Measurements from ENCODE around the gene PSAT1.
"Not testable (repeated sequence)": the region's sequence is repeated elsewhere in the genome, so short reads cannot be mapped to it uniquely, and the experiment has no call there.

PSAT1 gene

GRCh38 chr9:78296893-78297671 is at the start of gene PSAT1:
Gene PSAT1 (plus strand): TSS chr9:78297125. CDS start chr9:78297211, 86 bp downstream.
- DNase-seq (ENCODE audit: low read depth): peak; percentile 79

- no peak for DNase-seq (ENCODE audit: low read depth)
These were observed 48.3 kb upstream of the PSAT1 start for GRCh38 chr9:78248635-78249034.

DNA sequence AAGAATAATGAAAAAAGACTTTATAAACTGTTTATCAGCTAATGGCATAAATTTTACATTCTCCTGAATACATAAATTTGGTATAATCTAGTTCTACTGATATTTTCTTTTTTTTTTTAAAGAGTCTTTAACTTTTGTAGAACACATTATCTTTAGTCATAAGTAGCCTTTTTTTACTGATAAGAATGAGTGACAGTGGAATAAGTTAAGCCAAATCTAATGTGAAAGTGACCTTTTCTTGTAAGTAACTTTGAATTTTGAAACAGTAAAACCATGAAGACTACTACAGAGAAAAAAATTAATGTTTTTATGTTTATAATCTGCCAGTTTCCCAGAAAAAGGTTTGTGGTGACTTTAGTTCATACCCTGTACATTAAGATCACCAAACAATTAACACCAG is 47.4 kb upstream of the PSAT1 start:
- no peak for DNase-seq (ENCODE audit: low read depth)

DNA sequence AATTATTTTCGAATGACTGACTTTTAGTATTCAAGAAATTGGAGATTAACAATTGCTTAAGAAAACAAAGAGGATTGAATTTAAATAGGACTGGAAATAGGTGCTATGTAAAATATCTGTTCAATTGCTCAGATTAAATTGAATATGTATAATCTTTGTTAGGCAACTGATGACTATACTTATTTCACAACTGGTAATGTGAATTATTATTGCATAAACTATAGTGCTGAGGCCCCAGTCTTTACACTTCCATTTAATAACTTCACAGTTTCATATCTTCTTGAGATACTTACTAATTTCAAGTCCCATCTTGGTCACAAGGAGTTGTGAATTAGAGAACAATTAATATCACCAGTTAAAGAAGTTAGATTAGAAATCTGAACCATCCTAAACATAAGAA is 44.3 kb upstream of the PSAT1 start:
- no peak for DNase-seq (ENCODE audit: low read depth)

DNA sequence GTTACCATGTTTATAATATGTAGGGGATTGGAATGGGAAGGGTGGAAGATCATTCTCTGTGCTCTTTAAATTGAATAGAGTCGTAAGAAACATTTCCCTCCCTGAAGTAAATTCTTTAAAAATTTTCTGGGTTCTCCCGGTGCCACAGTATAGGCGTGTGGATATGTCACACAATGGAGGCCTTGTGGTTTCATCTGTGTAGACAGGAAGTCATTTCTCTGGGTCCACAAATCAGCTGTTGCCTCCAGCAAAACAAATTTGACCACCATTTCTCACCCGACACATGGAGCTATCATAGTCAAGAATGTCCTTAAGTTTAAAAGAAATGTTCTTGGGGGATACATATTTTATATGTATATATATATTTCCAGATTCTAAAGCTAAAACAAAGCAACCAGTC is 43.6 kb upstream of the PSAT1 start:
- DNase-seq (ENCODE audit: low read depth): no peak

DNA sequence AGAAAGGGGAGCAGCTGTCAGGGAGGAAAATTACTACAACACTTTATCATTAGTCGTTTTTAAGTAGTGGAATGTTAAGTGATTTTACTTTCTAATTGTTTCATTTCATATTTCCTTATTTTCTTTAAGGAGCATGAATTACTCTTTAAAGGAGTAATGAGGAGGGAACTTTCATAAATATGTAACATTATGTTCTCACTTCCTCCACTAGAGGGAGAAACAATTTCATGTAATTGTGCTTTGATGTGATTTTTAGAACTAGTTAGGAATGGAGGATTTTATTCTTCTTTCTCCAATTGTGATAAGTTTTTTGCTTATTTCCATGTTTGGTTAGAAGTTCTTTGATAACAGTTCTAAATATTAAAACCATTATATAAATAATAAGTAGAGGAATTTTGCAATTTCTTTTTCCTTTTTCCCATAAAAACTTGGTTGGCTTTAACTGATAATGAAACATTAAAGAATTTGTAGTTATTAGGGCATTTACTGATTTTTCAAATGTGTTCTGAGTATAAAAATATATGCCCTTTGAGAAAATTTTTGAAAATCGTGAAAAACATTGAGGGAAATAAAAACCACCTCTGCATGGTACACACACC is 35.4 kb upstream of the PSAT1 start:
- DNase-seq (ENCODE audit: low read depth): no peak

DNA sequence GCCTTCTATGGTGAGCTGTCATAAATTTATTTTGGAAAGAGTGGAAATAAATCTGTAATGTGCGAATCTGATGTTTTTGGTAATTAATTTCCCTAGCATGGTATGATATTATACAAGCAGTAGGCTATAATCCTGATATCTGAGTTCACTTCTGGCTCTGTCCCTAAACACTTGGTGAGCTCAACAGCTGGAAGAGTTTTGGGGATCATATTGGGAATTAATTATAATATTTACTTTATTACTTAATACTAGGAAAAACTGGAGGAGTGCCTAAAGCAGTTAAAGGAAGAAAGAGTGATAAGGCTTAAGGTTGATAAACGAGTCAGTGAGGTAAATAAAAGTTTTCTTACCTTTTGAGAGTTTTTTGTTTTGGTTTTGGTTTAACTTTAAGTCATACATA is 34.3 kb upstream of the PSAT1 start:
- no peak for DNase-seq (ENCODE audit: low read depth)

DNA sequence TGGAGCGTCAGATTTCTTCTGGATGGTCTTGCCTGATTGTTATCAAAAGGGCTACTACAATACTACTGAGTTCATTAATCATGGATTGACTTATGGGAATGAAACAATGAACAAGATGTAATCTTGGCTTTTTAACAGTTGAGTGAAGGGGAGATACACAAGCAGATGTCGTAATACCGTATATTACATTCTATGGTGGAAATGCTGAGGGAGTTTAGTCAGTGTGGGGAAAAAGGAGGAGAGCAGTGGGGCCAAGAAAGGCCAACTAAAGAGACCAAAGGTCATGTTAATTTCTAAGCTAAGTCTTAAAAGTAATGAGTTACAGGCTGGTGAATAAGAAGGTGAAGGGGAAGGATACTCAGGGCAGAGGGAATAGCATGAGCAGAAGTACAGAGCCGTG is 29.0 kb upstream of the PSAT1 start:
- DNase-seq (ENCODE audit: low read depth): no peak

GRCh38 chr9:78269784-78270183 is 27.1 kb upstream of the PSAT1 start:
- DNase-seq (ENCODE audit: low read depth): no peak

DNA sequence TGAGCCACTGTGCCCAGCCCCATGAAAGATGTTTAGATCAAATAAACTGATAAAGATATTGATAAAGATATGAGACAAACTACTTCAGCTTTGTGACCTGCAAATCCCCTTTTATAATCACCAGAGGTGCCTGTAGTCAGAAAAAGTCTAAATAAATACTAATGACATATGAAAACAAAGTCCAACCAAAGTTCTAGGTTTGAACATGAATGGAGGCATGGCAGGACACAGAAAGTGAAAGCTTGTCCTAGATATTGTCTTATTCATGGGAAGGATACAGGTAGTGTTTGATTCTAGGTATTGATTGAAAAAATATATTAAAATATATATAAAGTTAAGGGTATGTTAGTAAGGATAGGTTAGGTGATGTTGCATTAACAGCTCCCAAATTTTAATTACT is 24.6 kb upstream of the PSAT1 start:
- DNase-seq (ENCODE audit: low read depth): no peak

DNA sequence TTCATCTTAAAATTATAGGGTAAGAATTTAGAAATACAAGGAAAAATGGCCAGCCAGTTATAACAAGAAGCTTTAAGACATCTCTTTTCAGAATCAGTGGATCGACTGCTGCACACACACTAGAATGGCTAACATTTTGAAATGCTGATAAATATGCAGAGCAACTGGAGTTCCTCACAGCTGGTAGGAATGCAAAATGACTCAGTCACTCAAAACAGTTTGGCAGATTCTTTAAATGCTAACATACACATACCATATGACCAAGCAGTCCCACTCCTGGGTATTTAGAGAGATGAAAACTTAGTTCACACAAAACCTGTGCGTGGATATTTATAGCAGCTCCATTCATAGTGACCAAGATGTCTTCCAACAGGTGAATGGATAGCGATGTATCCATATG is 23.2 kb upstream of the PSAT1 start:
- no peak for DNase-seq (ENCODE audit: low read depth)

DNA sequence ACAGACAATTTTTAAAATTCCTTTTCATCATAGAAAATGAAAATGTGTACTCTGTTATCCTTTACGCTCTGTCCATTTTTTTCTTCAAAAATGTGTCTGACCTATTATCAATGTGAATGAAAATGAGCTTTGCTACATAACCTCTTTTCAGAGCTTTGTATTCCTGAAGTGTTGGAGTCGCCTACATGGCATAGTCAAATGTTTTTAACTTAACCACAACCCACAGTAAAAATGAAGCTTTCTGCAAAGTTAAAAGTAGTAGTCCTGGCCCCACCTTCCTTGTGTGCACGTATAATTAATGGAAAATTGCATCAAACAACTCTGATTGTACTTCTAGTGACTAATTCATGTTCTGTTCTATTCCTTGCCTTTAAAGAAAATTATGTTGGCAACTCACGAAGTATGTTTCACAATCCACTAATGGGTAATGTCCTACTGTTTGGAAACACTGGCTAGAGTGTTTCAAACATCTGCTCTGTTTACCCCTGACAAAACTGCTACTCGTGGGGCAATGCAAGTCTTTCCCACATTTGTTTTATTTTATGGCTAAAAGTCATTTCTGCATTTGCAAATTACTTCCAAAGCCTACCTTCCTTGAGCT is 18.6 kb upstream of the PSAT1 start:
- no peak for DNase-seq (ENCODE audit: low read depth)

GRCh38 chr9:78278801-78279200 is 18.1 kb upstream of the PSAT1 start:
- DNase-seq (ENCODE audit: low read depth): no peak

DNA sequence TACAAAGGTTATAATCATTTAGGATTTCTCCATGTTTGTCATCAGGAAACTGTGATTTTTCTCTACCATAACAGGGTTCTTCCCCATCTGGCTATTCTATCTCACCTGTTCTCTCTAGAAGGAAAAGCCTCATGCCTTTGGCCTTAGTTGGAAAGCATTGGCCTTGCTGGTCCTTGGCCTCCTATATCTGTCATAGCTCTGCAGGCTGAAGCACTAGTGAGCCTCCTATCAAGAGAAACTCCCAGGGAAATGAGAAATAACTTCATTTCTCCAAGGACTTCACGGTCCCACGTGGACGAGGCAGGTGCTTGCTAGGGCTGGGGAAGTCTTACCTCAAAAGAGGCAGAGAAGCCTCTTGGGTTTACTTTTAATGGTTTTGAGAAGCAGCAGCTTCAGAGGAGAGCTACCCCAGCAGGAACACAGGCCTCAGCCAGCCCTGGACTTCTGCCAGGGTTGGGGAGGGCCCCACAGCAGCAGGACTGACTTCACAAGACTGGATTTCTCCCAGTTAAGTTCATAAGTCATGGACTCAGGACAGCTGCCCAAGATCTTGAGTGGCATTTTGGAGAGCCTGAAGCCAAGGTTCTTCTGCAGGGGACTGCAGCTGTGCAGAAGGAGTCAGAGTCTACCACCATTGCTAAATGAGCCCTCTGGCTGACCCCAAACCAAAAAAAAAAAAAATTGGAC is 15.8 kb upstream of the PSAT1 start:
- no peak for DNase-seq (ENCODE audit: low read depth)

DNA sequence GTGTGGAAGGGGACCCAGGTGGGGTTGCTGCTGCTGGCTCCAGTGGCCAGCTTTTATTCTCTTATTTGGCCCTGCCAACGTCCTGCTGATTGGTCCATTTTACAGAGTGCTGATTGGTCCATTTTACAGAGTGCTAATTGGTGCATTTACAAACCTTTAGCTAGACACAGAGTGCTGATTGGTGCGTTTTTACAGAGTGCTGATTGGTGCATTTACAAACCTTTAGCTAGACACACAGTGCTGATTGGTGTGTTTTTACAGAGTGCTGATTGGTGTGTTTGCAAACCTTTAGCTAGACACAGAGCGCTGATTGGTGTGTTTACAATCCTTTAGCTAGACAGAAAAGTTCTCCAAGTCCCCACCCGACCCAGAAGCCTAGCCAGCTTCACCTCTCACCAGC is 12.7 kb upstream of the PSAT1 start:
- DNase-seq (ENCODE audit: low read depth): not testable (repeated sequence)

DNA sequence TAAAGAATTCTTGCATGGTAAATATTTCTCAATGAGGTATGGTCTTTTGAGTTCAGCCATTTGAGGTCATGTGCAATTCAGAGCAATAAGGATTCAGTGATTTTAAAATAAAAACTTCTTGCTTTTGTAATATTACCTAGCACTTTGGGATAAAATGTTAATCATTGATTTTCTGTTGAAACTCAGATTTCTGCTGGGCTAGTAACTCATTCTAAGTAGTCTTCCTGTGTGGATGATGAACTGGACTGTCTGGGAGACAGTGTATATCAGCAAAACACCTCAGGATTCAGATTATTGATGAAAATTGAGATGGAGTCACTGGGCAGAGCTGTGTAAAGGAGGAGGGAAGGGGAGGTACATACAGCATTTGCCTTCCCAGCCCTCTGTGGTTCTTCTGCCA is 10.8 kb upstream of the PSAT1 start:
- no peak for DNase-seq (ENCODE audit: low read depth)

DNA sequence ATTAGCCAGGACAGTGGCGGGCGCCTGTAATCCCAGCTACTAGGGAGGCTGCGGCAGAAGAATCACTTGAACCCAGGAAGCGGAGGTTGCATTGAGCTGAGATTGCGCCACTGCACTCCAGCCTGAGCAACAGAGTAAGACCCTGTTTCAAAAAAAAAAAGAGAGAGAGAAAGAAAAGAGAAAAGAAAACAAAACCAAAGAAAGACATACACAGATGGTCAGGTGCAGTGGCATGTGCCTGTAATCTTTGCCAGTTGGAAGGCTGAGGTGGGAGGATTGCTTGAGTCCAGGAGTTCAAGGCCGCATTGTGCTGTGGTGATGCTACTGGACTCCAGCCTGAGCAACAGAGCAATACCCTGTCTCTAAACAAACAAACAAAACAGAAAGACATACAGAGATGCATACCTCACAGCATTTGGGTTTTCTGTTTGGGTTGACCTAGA is 10.0 kb upstream of the PSAT1 start:
- DNase-seq (ENCODE audit: low read depth): no peak

GRCh38 chr9:78288214-78288892 is 8.6 kb upstream of the PSAT1 start:
- DNase-seq (ENCODE audit: low read depth): no peak

DNA sequence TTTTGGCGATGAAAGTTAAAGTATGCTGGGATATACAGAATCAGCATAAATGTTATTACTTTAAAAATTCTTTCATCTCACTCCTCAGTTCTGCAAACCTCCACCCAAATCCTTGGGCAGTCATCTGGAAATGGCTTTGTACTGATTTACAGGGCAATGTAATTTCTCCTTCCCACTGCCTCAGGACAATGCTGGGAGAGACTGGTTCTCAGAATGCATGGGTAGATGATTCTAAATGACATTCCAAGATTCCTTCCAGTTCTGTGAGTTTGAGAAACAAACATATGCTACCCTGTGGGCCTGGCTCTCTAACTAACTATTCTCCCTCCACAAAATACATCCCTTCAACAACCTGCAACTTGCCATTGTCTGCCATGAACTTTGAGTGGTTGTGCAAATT is 7.5 kb upstream of the PSAT1 start:
- DNase-seq (ENCODE audit: low read depth): no peak

DNA sequence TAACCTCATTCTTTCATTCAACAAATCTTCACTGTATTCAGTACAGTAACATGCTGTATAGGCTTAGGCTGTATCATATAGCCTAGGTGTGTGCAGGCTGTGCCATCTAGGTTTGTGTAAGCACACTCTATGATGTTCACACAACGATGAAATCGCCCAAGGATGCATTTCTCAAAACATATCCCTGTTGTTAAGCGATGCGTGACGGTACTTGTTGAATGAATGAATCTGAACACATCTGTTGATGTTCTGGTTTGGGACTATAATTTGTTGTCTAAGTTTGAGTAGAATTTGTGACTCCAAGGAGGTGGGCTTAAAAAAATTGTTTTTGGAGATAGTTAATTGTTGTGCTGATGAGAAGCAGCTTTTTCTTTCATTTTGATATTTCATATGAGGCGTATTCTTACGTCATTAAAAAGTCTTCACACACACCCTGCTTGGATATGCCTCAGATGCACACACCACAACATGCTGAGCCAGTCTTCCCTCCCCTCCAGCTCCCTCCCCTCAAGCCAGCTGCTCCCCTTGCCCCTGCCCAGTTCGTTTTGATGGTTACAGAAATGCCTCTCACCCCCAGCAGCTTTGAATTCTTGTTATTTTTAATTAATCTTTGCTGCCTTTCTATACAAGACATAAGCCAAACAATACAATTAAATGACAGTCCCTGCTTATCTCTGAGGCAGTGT is 5.5 kb upstream of the PSAT1 start:
- no peak for DNase-seq (ENCODE audit: low read depth)

DNA sequence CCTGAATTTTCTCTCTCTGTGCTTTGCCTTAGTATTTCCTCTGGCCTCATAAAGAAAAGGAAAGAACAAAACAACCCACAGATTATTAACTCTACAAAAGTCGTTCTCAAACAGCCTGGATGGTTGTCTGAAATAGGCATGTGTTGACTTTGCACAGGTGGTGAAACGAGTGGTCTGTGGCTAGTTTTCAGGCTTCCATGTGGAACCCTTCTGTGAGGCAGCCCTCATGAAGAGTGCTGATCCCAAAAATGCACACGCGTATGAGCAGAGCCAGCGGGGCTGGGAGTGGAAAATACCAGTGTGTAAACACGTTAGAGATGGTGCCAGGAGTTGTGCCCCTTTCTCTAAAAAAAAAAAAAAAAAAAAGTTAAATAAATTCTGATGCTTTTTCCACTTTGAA is 4.9 kb upstream of the PSAT1 start:
- no peak for DNase-seq (ENCODE audit: low read depth)

All from stimulated activated CD8-positive, alpha-beta memory T cell treated with anti-CD3 and anti-CD28 coated beads, Interleukin-4, amount 100 ng/mL, for 24 hours (primary cell).